GM12878 (cell line): ENCODE measurements around the gene USP16. TPM values are rescaled to one million over a fixed set of nuclear protein-coding genes. Genes with fewer than 3 reads are reported as not detected.

Source experiments
- ASH2L ChIP-seq: fragments of 300-600, 200-600 bp; sonication (generic); IDR thresholded peaks from 2 replicates; pipeline ENCODE4 v1.6.1; 2017; ENCODE audit warnings: low read depth, mild to moderate bottlenecking, borderline replicate concordance
- ATF2 ChIP-seq: IDR thresholded peaks from 2 replicates; pipeline ENCODE4 v1.6.1; 2012; ENCODE audit warnings: low read length, inconsistent platforms
- ATF7 ChIP-seq: fragments of 450-650 bp; IDR thresholded peaks from 2 replicates; pipeline ENCODE4 v1.6.1; 2016; ENCODE audit warnings: low read depth, mild to moderate bottlenecking
- BHLHE40 ChIP-seq, 2 experiments: fragments of 450-650 bp in 1 of 2; IDR thresholded peaks; 2 replicates each; pipeline ENCODE4 v1.6.1; 2011 to 2017; ENCODE audit warnings: low read depth in 2 of 2, borderline replicate concordance in 1 of 2, improper control_type of control experiment in 1 of 2, low read length in 1 of 2, mild to moderate bottlenecking in 1 of 2
- CREM ChIP-seq: IDR thresholded peaks from 2 replicates; pipeline ENCODE4 v1.6.1; 2014; ENCODE audit warnings: antibody characterized with exemption, low read depth
- DPF2 ChIP-seq: fragments of 450-650 bp; IDR thresholded peaks from 2 replicates; pipeline ENCODE4 v1.6.1; 2017; ENCODE audit warnings: mild to moderate bottlenecking
- E2F8 ChIP-seq: fragments of 450-650 bp; IDR thresholded peaks from 2 replicates; pipeline ENCODE4 v1.6.1; 2018; ENCODE audit warnings: mild to moderate bottlenecking, low read depth, moderate library complexity; ENCODE audit not compliant: partially characterized antibody
- HCFC1 ChIP-seq: fragments of 150-350 bp; IDR thresholded peaks from 2 replicates; pipeline ENCODE4 v1.6.1; 2014; ENCODE audit warnings: low read length
- HSF1 ChIP-seq: fragments of 150-350 bp; IDR thresholded peaks from 2 replicates; pipeline ENCODE4 v1.6.1; 2014; ENCODE audit warnings: mild to moderate bottlenecking, low read depth, low read length
- KDM1A ChIP-seq: fragments of 200-600 bp; sonication (generic); IDR thresholded peaks from 2 replicates; pipeline ENCODE4 v1.6.1; 2016; ENCODE audit warnings: borderline replicate concordance
- MEF2B ChIP-seq: fragments of 450-650 bp; IDR thresholded peaks from 2 replicates; pipeline ENCODE4 v1.6.1; 2018; ENCODE audit warnings: mild to moderate bottlenecking, moderate library complexity; ENCODE audit not compliant: partially characterized antibody, poor library complexity, severe bottlenecking
- MYB ChIP-seq: fragments of 150-350 bp; IDR thresholded peaks from 2 replicates; pipeline ENCODE4 v1.6.1; 2014; ENCODE audit warnings: mild to moderate bottlenecking, low read depth, low read length, borderline replicate concordance
- NFYB ChIP-seq: IDR thresholded peaks from 2 replicates; pipeline ENCODE4 v1.6.1; 2011; ENCODE audit warnings: low read depth, mild to moderate bottlenecking, low read length, improper control_type of control experiment, moderate library complexity; ENCODE audit not compliant: insufficient read depth
- NKRF ChIP-seq: fragments of 450-650 bp; conservative IDR thresholded peaks from 2 replicates; pipeline ENCODE4 v1.6.1; 2017; ENCODE audit warnings: mild to moderate bottlenecking, moderate library complexity
- POU2F2 ChIP-seq: IDR thresholded peaks from 3 replicates; pipeline ENCODE4 v1.6.1; 2011; ENCODE audit warnings: low read depth, mild to moderate bottlenecking, low read length, borderline replicate concordance
- RELA ChIP-seq: fragments of 450-650 bp; IDR thresholded peaks from 2 replicates; pipeline ENCODE4 v1.8.0; 2014; ENCODE audit warnings: borderline replicate concordance; ENCODE audit not compliant: partially characterized antibody
- RFX5 ChIP-seq: IDR thresholded peaks from 2 replicates; pipeline ENCODE4 v1.6.1; 2011; ENCODE audit warnings: low read depth, low read length, improper control_type of control experiment
- SRF ChIP-seq, 2 experiments: IDR thresholded peaks; 2 replicates each; pipeline ENCODE4 v1.6.1; 2011; ENCODE audit warnings: low read depth in 2 of 2, low read length in 2 of 2, mild to moderate bottlenecking in 1 of 2, moderate library complexity in 1 of 2
- ZNF384 ChIP-seq: IDR thresholded peaks from 2 replicates; pipeline ENCODE4 v1.6.1; 2012; ENCODE audit warnings: low read depth, mild to moderate bottlenecking, low read length, improper control_type of control experiment, borderline replicate concordance
- ZZZ3 ChIP-seq: IDR thresholded peaks from 2 replicates; pipeline ENCODE4 v1.6.1; 2011; ENCODE audit warnings: low read depth; ENCODE audit not compliant: control insufficient read depth, insufficient read length
- polyA plus RNA-seq, 11 experiments: library from polyadenylated mRNA; depleted of rRNA in 4 of 11; unstranded in 6 of 11; stranded (reverse) in 5 of 11; fragments of >200 nt; fragmentation: Nextera tagmentation in 4 of 11; fragmentation: Illumina TruSeq in 1 of 11; extraction: Ambion mirVana in 4 of 11; extraction: Trizol in 1 of 11; gene quantifications; 1 replicate in 1 of 11; 2 replicates in 10 of 11; pipeline versions ENCODE4 v1.2.1 to v1.2.3, GENCODE V29; 2011 to 2016; ENCODE audit warnings: inconsistent platforms in 2 of 11, missing spikeins in 2 of 11, low read depth in 1 of 11
- total RNA-seq, 4 experiments: library from RNA; depleted of rRNA in 3 of 4; stranded (reverse); fragments of >200 nt in 3 of 4; fragmentation: Illumina TruSeq in 1 of 4; extraction: Trizol in 1 of 4; gene quantifications; 2 replicates each; pipeline versions ENCODE4 v1.2.1 to v1.2.3, GENCODE V29; 2013 to 2021

USP16 gene
- total and polyA plus RNA-seq, 10 of the 15 experiments (the other 5 are each of a cell fraction or from before 2014, with no cell fraction given): 29.5 to 68.7 (median 52.3) TPM

GRCh38 chr21:29073222-29074006 lies 48.9 kb downstream of the USP16 start, which contains the start of gene CCT8 (continued):
- TF ChIP-seq NKRF: peak; percentile 85
- no peak for TF ChIP-seq MEF2B
- TF ChIP-seq HSF1: peak; percentile 46; the same call in 1 of the 2 replicates
- peak; percentile 48; the same call in 1 of the 2 replicates for TF ChIP-seq ATF7
- TF ChIP-seq POU2F2: peak; percentile 83
- TF ChIP-seq MYB: no peak
- peak; percentile 37; the same call in 1 of the 2 replicates for TF ChIP-seq ATF2
- TF ChIP-seq HCFC1: peak; percentile 73
- peak; percentile 85 to 98 for TF ChIP-seq SRF (IDR thresholded peaks at IDR 0.05; ENCODE audit: low read depth in 2 of 2, low read length in 2 of 2)
- peak; percentile 65; the same call in 1 of the 2 replicates for TF ChIP-seq NFYB
- no peak for TF ChIP-seq ZZZ3
- TF ChIP-seq KDM1A: no peak
- no peak; the same call in 1 of the 2 replicates for TF ChIP-seq ZNF384
- TF ChIP-seq BHLHE40 (IDR thresholded peaks at IDR 0.05; ENCODE audit: borderline replicate concordance in 1 of 2, low read depth in 2 of 2, low read length in 1 of 2): peak; percentile 90 to 95
- peak; percentile 61; the same call in 1 of the 2 replicates for TF ChIP-seq CREM
- TF ChIP-seq RFX5: peak; percentile 36; the same call in 1 of the 2 replicates
- no peak for TF ChIP-seq DPF2
- no peak for TF ChIP-seq E2F8
- TF ChIP-seq ASH2L: peak; percentile 80
- TF ChIP-seq RELA: peak; percentile 49
